ENCODE data around the gene MOB3A. TPM values are rescaled to one million over a fixed set of nuclear protein-coding genes. Genes with fewer than 3 reads are reported as not detected.

The MOB3A gene
- total RNA-seq, 1 experiment from 2014 or later = 20.6 TPM

DNA sequence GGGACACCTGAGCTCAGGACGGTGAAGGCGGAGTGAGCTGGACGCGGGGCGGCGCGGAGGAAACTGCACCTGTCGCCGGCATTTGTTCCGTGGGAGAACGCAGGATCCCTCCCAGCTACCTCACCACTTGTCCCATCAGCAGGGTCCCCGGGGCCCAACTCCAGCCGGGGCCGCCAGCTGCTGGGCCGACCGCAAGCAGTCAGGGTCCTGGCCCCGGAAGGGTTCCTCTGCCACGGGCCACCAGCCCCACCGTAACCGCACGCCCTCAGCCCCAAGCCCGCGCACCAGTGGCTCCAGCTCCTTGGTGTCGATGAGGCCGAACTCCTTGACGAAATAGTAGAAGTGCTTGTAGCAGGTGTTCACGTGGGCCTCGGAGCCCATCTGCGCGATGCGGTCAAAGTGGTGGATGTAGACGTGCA is 19.6 kb downstream of the MOB3A start:
- Histone ChIP-seq H3K27ac (no peak overlapping the region), H3K36me3 (peaks cover 83% of the 10 kb centered on the region), H3K27me3 (replicated peaks) (no peaks in the 10 kb centered on the region), H3K4me3 (no peak overlapping the region), H3K9me3 (replicated peaks) (no peaks in the 10 kb centered on the region), H3K4me1 (replicated peaks) (no peaks in the 10 kb centered on the region)
- DNase-seq (ENCODE audit: low read depth in 1 of 2, low spot score in 2 of 2) = no peak

DNA sequence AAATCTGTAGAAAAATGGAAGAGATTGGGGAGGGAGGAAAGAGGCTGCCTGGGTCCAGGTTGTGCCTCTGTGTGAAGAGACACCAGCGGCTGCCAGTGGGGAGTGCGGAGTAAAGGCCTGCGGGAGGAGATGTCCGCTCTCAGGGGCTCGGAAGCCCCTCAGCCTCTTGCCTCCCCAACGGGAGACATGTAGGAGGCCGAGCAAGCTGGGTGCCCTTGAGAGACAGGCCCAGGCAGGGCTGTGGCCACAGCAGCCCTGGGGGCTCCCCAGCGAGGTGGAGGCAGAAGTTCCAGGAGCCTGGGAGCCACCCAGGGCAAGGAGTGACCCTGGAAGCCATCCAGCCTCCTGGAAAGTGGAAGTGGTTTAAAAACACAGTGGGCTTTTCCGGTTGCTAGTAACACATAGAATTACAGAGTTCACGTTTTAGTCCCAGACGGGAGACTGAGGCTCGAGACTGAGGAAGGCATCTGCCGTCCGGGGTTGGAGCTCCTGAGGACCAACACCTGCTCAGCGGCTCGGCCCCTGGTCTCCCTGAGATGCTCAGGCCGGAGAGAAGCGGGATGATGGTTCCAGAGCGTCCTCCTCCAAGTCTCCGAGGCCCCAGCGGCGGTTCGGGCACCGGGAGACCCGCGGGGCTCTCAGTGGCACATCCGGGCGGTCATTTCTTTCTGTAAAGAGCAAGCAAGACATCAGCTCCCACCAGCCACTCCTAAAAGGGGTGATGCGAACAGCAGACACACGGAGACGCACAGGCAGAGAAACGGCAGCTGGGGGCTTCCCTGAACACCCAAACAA is 23.2 kb downstream of the MOB3A start:
- Histone ChIP-seq H3K4me3 (no peak overlapping the region), H3K27ac (no peak overlapping the region), H3K36me3 (peaks cover 63% of the 10 kb centered on the region), H3K27me3 (replicated peaks) (no peaks in the 10 kb centered on the region), H3K4me1 (replicated peaks) (peaks cover 8% of the 10 kb centered on the region; the same call in 1 of the 2 replicates), H3K9me3 (replicated peaks) (no peaks in the 10 kb centered on the region)
- no peak for DNase-seq (ENCODE audit: low read depth in 1 of 2, low spot score in 2 of 2)

DNA sequence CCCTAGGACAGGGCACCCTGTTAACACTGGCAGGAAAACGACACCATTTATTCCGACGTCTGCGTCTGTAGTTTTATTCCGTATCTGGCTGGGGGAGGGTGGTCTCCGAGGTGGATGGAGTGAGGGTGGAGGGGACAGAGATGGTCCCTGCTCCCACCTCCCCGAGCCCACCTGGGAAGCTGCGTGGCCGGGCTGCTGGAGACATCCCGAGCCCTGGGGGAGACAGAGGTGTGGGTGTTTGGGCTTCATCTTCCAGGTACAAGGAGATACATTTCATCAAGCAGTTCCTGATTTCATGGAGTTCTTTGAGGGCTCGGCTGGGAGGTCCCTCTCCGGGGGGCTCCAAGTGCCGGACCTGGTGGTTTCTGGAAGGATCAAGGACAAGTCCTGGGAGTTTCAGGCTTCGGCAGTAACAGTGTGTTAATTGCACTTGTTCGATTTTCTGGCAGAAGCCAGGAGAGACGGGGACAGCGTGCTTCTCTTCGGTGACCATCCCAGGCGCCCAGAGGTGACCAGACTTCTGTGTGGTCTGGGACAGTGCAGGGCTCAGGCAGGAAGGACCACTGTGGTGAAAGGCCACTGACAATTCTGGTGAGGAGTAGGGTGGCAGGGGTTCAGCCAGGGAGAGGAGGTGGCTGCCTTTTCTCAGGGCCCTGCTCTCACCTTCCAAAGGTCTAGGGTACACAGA is 25.0 kb downstream of the MOB3A start:
- Histone ChIP-seq H3K9me3 (replicated peaks) (no peaks in the 10 kb centered on the region), H3K4me1 (replicated peaks) (peaks cover 8% of the 10 kb centered on the region; the same call in 1 of the 2 replicates), H3K27ac (no peak overlapping the region), H3K27me3 (replicated peaks) (no peaks in the 10 kb centered on the region), H3K4me3 (no peak overlapping the region), H3K36me3 (peaks cover 47% of the 10 kb centered on the region)
- DNase-seq (ENCODE audit: low read depth in 1 of 2, low spot score in 2 of 2) = no peak

DNA sequence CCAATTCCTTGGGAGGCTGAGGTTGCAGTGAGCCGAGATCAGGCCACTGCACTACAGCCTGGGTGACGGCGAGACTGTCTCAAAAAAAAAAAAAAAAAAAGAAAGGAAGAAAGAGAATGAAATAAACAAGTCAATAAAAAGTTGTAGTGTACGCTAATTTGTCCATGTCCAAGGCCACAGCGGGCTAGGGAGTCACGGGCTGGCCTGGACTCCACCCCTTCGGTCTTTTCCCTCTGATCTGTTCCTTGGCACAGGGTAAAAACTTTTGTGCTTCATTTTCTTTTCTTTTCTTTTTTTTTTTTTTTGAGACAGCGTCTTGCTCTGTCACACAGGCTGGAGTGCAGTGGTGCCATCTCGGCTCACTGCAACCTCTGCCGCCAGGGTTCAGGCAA is 25.7 kb downstream of the MOB3A start:
- H3K27me3 ChIP-seq (replicated peaks) = no peaks in the 10 kb centered on the region
- H3K36me3 ChIP-seq = peaks cover 40% of the 10 kb centered on the region
- no peaks in the 10 kb centered on the region for H3K9me3 ChIP-seq (replicated peaks)
- DNase-seq (ENCODE audit: low read depth in 1 of 2, low spot score in 2 of 2) = no peak
- peaks cover 8% of the 10 kb centered on the region; the same call in 1 of the 2 replicates for H3K4me1 ChIP-seq (replicated peaks)
- no peak overlapping the region for H3K4me3 ChIP-seq
- no peak overlapping the region for H3K27ac ChIP-seq

DNA sequence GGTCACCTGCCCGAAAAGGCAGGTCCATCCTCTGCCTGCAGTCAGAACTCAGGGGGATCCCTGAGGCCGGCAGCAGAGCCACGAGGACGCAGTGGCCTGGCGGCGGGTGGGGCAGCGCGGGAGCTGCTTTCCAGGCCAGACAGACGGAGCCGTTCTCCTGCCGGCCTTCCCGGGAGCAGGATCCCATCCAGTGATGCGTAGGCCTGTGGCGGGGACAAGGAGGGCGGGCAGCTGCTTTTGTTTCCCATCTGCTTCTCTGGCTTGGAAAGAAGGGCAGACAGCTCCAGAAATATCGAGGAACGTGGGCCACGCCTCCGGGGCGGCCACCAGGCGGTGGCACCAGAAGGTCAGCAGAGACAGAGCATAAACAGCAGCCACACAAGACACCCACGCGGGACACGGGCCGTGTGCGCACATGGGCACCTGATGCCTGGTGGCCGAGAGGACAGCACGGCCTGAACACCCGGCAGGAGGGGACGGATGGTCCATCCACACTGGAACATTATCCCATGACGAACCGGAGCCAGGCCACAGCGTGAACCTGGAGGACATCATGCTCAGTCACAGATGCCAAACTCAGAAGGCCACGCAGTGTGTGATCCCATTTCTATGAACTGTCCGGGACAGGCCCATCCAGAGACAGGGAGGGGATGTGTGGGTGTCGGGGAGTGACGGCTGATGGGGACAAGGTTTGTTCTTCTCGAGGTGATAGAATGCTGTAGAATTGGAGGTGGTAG is 31.2 kb downstream of the MOB3A start:
- DNase-seq (ENCODE audit: low read depth in 1 of 2, low spot score in 2 of 2) = no peak
- no peaks in the 10 kb centered on the region for H3K27me3 ChIP-seq (replicated peaks)
- no peak overlapping the region for H3K4me3 ChIP-seq
- no peaks in the 10 kb centered on the region for H3K36me3 ChIP-seq
- no peak overlapping the region for H3K27ac ChIP-seq
- H3K4me1 ChIP-seq (replicated peaks) = peaks cover 26% of the 10 kb centered on the region
- no peaks in the 10 kb centered on the region for H3K9me3 ChIP-seq (replicated peaks)

DNA sequence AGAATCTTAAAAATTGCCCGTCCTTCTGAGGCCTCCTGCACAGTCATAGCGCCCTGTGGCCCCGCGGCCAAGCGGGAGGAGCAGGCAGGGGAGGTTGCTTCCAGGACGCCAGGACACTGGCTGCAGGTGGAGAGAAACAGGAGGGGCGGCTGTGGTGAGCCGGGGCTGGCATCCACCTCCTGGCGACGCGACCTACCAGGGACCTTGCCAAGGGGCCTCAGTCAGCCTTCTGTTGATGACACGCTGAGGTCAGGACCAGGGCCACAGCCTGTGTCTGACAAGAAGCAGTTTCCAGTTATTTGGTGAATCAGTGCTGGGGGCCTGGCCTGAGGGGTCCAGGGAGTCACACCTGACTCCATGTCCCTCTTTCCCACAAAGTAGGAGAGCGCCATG is 31.7 kb downstream of the MOB3A start:
- no peaks in the 10 kb centered on the region for H3K36me3 ChIP-seq
- peaks cover 26% of the 10 kb centered on the region for H3K4me1 ChIP-seq (replicated peaks)
- no peak overlapping the region for H3K27ac ChIP-seq
- no peak for DNase-seq (ENCODE audit: low read depth in 1 of 2, low spot score in 2 of 2)
- H3K4me3 ChIP-seq = no peak overlapping the region
- no peaks in the 10 kb centered on the region for H3K9me3 ChIP-seq (replicated peaks)
- H3K27me3 ChIP-seq (replicated peaks) = no peaks in the 10 kb centered on the region

DNA sequence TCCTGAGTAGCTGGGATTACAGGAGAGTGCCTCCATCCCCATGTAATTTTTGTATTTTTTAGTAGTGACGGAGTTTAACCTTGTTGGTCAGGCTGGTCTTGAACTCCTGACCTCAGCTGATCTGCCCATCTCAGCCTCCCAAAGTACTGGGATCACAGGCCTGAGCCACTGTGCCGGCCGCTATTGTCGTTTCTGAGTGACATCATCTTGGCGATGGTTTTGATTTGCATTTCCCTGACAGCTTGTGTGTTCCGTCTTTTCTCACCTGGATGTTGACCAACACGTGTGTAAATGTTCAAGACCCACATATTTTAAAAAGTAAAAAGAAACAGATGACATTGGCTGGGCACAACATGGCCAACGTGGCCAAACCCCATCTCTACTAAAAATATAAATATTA is 32.3 kb downstream of the MOB3A start:
- Histone ChIP-seq H3K36me3 (no peaks in the 10 kb centered on the region), H3K27ac (no peak overlapping the region), H3K4me1 (replicated peaks) (peaks cover 30% of the 10 kb centered on the region), H3K27me3 (replicated peaks) (no peaks in the 10 kb centered on the region), H3K9me3 (replicated peaks) (no peaks in the 10 kb centered on the region), H3K4me3 (no peak overlapping the region)
- DNase-seq (ENCODE audit: low read depth in 1 of 2, low spot score in 2 of 2) = no peak

DNA sequence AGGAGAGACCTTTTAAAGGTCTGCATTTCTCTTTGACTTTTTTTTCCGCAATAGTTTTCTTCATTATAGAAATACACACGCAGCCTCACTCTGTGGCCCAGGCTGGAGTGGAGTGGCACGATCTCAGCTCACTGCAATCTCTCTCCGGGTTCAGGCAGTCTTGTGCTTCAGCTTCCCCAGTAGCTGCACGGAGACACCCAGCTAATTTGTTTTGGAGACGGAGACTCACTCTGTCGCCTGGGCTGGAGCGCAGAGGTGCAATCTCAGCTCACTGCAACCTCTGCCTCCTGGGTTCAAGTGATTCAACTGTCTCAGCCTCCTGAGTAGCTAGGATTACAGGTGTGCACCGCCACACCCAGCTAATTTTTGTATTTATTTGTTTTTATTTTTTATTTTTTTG is 33.4 kb downstream of the MOB3A start:
- Histone ChIP-seq H3K9me3 (replicated peaks) (no peaks in the 10 kb centered on the region), H3K27ac (no peak overlapping the region), H3K4me3 (no peak overlapping the region), H3K36me3 (no peaks in the 10 kb centered on the region), H3K27me3 (replicated peaks) (no peaks in the 10 kb centered on the region), H3K4me1 (replicated peaks) (peaks cover 31% of the 10 kb centered on the region)
- DNase-seq (ENCODE audit: low read depth in 1 of 2, low spot score in 2 of 2) = no peak

DNA sequence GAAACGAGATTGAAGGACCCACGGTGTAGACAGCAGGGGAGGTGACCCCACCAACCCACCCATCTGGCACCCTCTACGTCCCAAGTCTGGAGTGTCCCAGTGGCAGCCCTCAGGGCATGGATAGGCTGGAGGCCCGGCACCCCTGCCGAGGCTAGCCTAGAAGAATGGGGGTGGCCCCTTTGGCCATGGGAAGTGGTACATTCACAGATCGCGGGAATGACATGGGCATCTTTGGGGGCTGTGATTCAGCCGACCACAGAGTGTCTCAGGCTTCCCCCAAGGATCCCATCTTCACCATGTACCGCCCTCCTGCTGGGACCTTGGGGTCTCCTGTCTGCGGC is 33.8 kb downstream of the MOB3A start:
- Histone ChIP-seq H3K27me3 (replicated peaks) (no peaks in the 10 kb centered on the region), H3K4me1 (replicated peaks) (peaks cover 31% of the 10 kb centered on the region), H3K9me3 (replicated peaks) (no peaks in the 10 kb centered on the region), H3K27ac (no peak overlapping the region), H3K36me3 (no peaks in the 10 kb centered on the region), H3K4me3 (no peak overlapping the region)
- no peak for DNase-seq (ENCODE audit: low read depth in 1 of 2, low spot score in 2 of 2)

DNA sequence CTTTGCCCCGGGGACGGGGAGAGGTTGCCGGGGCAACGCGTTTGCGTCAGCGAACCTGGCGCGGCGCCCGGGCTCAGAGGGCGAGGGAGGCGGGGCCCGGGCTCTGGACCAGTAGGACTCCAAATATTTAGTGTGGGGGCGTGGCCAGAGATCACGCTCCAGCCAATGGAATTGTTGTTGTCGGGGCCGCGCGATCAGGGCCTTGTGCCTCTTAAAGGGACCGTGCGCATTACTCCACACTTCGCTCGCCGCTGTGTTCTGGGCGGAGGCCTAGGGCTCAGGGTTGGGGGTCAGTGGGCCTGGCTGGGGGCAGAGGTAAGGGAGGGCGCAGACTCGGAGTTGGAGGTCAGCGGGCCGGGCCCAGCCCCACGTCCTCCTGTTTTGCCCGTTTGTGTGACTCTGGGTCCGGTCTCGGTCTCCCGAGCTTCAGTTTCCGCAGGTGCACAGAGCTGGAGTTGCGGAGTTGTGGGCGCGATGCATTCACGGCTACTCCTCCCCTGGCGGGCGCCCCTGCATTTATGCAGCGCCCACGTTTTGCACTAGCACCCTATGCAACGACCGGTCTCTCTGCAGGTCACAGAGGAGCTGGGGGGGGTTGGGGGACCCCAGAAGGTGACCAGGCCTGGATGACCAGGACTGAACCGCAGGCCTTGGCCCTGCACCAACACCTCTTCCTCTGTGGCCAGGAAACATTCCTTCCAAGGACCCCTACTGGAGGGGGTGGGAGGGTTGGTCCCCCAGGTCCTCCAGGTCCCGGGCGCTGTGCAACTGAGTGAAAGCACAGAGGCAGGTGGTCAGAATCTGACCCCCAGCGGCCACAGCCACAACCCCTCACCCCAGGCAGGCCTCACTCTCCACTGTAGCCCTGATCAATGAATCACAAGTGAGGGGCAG is 34.4 kb downstream of the MOB3A start:
- Histone ChIP-seq H3K9me3 (replicated peaks) (no peaks in the 10 kb centered on the region), H3K4me3 (peak overlapping the region; percentile 59), H3K36me3 (no peaks in the 10 kb centered on the region), H3K4me1 (replicated peaks) (peaks cover 31% of the 10 kb centered on the region), H3K27me3 (replicated peaks) (no peaks in the 10 kb centered on the region), H3K27ac (peak overlapping the region; percentile 93)
- DNase-seq (ENCODE audit: low read depth in 1 of 2, low spot score in 2 of 2) = peak; percentile 99

DNA sequence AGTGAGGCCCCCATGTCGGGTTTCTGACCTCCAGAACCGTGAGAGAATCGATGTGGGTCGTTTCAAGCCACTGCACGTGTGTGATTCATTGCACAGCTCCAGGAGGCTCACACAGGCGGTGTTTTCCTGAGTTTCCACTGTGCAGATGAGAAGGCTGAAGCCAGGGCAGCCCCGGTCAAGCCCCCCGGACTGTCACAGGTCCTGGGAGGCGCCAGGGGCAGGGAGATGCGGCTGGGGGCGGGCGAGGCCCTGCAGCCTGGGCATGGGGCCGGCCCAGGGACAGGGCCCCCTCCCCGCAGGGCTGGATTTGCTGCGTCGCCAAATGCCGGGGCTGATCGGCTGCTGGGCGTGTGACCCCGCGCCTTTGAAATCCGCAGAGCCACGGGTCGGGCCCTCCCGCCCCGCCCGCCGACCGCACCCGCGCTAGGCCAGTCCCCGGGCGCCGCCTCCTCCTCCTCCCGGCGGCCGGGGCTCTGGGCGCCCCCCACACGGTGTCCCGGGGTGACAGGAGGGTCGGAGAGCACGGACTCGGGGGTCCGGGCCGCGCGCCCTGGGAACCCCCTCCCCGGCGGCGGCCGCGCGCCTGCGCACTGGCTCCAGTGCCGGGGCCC is 35.1 kb downstream of the MOB3A start:
- Histone ChIP-seq H3K9me3 (replicated peaks) (no peaks in the 10 kb centered on the region), H3K27me3 (replicated peaks) (no peaks in the 10 kb centered on the region), H3K4me1 (replicated peaks) (peaks cover 36% of the 10 kb centered on the region), H3K27ac (peak overlapping the region; percentile 93), H3K4me3 (peak overlapping the region; percentile 59), H3K36me3 (no peaks in the 10 kb centered on the region)
- peak in 1 of 2 experiments; percentile 67 for DNase-seq (ENCODE audit: low read depth in 1 of 2, low spot score in 2 of 2)

DNA sequence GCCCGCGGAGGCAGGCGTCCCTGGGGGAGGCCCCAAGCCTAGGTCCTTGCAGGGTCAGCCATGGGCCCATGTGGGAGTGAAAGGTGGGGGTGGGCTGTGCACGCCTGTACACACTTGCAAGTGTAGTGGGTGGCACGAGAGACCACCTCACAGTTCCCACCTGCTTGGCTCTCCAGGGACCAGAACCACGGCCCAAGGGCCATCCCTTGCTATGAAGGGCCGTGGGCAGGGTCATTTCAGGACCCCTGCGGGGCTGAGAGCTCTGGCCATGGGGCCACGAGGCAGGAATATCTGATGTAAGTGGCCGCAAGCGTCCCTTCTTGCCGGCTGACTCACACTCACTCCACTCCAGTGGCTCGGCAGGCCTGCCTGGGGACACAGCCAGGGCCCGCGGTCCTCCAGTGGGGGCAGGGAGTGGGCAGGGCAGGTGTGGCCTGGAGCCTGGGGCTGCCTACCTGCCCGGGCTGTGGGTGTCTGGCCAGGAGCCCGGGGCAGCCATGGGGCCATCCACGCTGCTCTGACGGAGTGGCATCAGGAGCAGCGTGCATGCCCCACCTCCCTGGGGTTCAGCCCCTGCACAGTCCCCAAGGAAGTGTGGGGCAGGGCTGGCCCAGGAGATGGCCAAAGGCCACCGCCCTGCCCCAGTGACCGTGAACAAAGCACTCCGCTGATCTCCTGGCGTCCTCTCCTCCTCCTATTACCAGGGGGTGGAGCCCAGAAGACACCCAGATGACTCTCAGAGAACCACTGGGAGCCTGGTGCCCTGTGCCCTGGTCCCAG is 36.5 kb downstream of the MOB3A start:
- no peaks in the 10 kb centered on the region for H3K27me3 ChIP-seq (replicated peaks)
- H3K27ac ChIP-seq = peak overlapping the region; percentile 93
- H3K4me3 ChIP-seq = peak overlapping the region; percentile 10
- DNase-seq (ENCODE audit: low read depth in 1 of 2, low spot score in 2 of 2) = peak; percentile 62 to 73
- peaks cover 40% of the 10 kb centered on the region for H3K4me1 ChIP-seq (replicated peaks)
- no peaks in the 10 kb centered on the region for H3K9me3 ChIP-seq (replicated peaks)
- H3K36me3 ChIP-seq = no peaks in the 10 kb centered on the region

All from SJSA1 (cell line).